Ascending aorta (tissue), 2 donors: Measurements from ENCODE around the gene BLOC1S4. TPM values are rescaled to one million over a fixed set of nuclear protein-coding genes. Genes with fewer than 3 reads are reported as not detected.

ENCODE experiments used
- DNase-seq, 2 donors: peaks; one replicate each; pipeline ENCODE4 v3.0.0-alpha.2; 2019; ENCODE audit warnings: low spot score in 2 of 2
- H3K27ac ChIP-seq, 2 donors: fragments of 200-600 bp; sonication (generic); one replicate each; pipeline ENCODE4 v1.5.1; 2016 to 2017; ENCODE audit warnings: mild to moderate bottlenecking in 1 of 2
- H3K27me3 ChIP-seq: fragments of 200-600 bp; sonication (generic); one replicate; pipeline ENCODE4 v1.5.1; 2017
- H3K36me3 ChIP-seq, 2 donors: fragments of 200-600 bp; sonication (generic); one replicate each; pipeline ENCODE4 v1.5.1; 2016
- H3K4me1 ChIP-seq, 2 donors: fragments of 200-600 bp; sonication (generic); one replicate each; pipeline ENCODE4 v1.5.1; 2016 to 2017; ENCODE audit warnings: mild to moderate bottlenecking in 1 of 2
- H3K4me3 ChIP-seq, 2 donors: fragments of 200-600 bp; sonication (generic); one replicate each; pipeline ENCODE4 v1.5.1; 2016 to 2017; ENCODE audit warnings: mild to moderate bottlenecking in 1 of 2
- H3K9me3 ChIP-seq, 2 donors: fragments of 200-600 bp; sonication (generic); one replicate each; pipeline ENCODE4 v1.5.1; 2016
- CTCF ChIP-seq, 3 experiments: fragments of 200-600 bp in 2 of 3; fragments of 450-650 bp in 1 of 3; sonication (generic) in 2 of 3; IDR thresholded peaks; one replicate each; pipeline ENCODE4 v1.5.1; 2016 to 2019; ENCODE audit warnings: antibody characterized with exemption in 3 of 3, mild to moderate bottlenecking in 1 of 3, moderate library complexity in 1 of 3
- intact Hi-C: fragments of 100-400 bp; cut with DNase I; formaldehyde crosslinking; loops from one replicate; pipeline ENCODE4 v1.15.1; 2023
- total RNA-seq: library from RNA; depleted of rRNA; stranded (reverse); fragments of >200 nt; gene quantifications from one replicate; pipeline ENCODE4 v1.1.0, GENCODE V29; 2016

The BLOC1S4 gene
- total RNA-seq, 1 donor from 2014 or later: 37.5 TPM

- TF ChIP-seq CTCF (IDR thresholded peaks at IDR 0.05): no peak
- DNase-seq: no peak
- peaks cover 8 to 10% of the 10 kb centered on the region in 2 donors for H3K4me1 ChIP-seq
- no peak overlapping the region for H3K4me3 ChIP-seq
- no peaks in the 10 kb centered on the region for H3K27me3 ChIP-seq
- H3K9me3 ChIP-seq: no peaks in the 10 kb centered on the region
- no peak overlapping the region for H3K27ac ChIP-seq
- H3K36me3 ChIP-seq: no peaks in the 10 kb centered on the region
- intact Hi-C loops: no loop called here
Observed at GRCh38 chr4:6742989-6743388, 27.0 kb downstream of the BLOC1S4 start.

- Histone ChIP-seq H3K36me3 (no peaks in the 10 kb centered on the region), H3K4me1 (peaks cover 8 to 10% of the 10 kb centered on the region in 2 donors), H3K27ac (peak overlapping the region; percentile 23 to 66), H3K27me3 (no peaks in the 10 kb centered on the region), H3K4me3 (peak overlapping the region in 1 of 2 donors; percentile 14), H3K9me3 (no peaks in the 10 kb centered on the region)
- DNase-seq: no peak
- TF ChIP-seq CTCF (IDR thresholded peaks at IDR 0.05): no peak
- intact Hi-C loops: no loop called here
Observed at GRCh38 chr4:6746721-6747293, 30.8 kb downstream of the BLOC1S4 start.

GRCh38 chr4:6747294-6748051 is 31.5 kb downstream of the BLOC1S4 start:
- intact Hi-C loops: no loop called here
- Histone ChIP-seq H3K4me3 (peak overlapping the region in 1 of 2 donors; percentile 14), H3K27ac (peak overlapping the region; percentile 23 to 66), H3K27me3 (no peaks in the 10 kb centered on the region), H3K9me3 (no peaks in the 10 kb centered on the region), H3K36me3 (no peaks in the 10 kb centered on the region), H3K4me1 (peaks cover 8 to 10% of the 10 kb centered on the region in 2 donors)
- DNase-seq: no peak
- no peak for TF ChIP-seq CTCF (IDR thresholded peaks at IDR 0.05)

- Histone ChIP-seq H3K9me3 (no peaks in the 10 kb centered on the region), H3K27ac (no peak overlapping the region), H3K4me3 (no peak overlapping the region), H3K4me1 (peaks cover 8 to 10% of the 10 kb centered on the region in 2 donors), H3K36me3 (no peaks in the 10 kb centered on the region), H3K27me3 (no peaks in the 10 kb centered on the region)
- intact Hi-C loops: no loop called here
- TF ChIP-seq CTCF (IDR thresholded peaks at IDR 0.05): no peak
- DNase-seq: no peak
Observed at GRCh38 chr4:6748286-6748685, 32.3 kb downstream of the BLOC1S4 start.

GRCh38 chr4:6749340-6750171 is 33.6 kb downstream of the BLOC1S4 start:
- no peaks in the 10 kb centered on the region for H3K9me3 ChIP-seq
- H3K27me3 ChIP-seq: no peaks in the 10 kb centered on the region
- intact Hi-C loops: no loop called here
- H3K27ac ChIP-seq: peak overlapping the region; percentile 10 to 44
- DNase-seq: peak in 1 of 2 donors; percentile 79
- no peak for TF ChIP-seq CTCF (IDR thresholded peaks at IDR 0.05)
- H3K4me1 ChIP-seq: peaks cover 8 to 10% of the 10 kb centered on the region in 2 donors
- H3K4me3 ChIP-seq: no peak overlapping the region
- no peaks in the 10 kb centered on the region for H3K36me3 ChIP-seq
